Stimulated activated CD4-positive, alpha-beta T cell treated with anti-CD3 and anti-CD28 coated beads, Interleukin-2, amount 100 ng/mL, for 48 hours (primary cell): Measurements from ENCODE around the gene HIVEP2.
A peak's percentile ranks its signal among the peaks of the same experiment; 100 is the strongest.

Source experiments
- DNase-seq, 2 donors: peaks; one replicate each; pipeline ENCODE4 v3.0.0-alpha.2; 2020

HIVEP2 gene

DNA sequence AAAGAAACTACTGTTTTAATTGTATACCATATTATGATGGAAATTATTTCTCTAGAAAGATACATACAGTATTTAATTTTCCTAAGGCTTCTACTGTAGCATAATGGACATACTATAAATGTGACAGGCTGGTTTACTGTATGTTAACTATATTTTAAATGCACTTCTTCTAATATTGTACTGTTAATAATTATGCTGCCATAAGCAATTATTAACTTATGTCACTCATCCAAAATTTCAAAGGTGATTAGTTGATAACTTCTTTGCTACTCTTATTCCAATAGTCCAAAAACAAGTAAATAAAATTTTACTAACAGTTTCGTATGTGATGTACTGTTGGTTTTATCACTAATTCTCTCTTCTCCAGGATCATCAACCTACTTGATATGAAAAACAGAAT, 28.1 kb downstream of the HIVEP2 start:
- DNase-seq, result no peak

DNA sequence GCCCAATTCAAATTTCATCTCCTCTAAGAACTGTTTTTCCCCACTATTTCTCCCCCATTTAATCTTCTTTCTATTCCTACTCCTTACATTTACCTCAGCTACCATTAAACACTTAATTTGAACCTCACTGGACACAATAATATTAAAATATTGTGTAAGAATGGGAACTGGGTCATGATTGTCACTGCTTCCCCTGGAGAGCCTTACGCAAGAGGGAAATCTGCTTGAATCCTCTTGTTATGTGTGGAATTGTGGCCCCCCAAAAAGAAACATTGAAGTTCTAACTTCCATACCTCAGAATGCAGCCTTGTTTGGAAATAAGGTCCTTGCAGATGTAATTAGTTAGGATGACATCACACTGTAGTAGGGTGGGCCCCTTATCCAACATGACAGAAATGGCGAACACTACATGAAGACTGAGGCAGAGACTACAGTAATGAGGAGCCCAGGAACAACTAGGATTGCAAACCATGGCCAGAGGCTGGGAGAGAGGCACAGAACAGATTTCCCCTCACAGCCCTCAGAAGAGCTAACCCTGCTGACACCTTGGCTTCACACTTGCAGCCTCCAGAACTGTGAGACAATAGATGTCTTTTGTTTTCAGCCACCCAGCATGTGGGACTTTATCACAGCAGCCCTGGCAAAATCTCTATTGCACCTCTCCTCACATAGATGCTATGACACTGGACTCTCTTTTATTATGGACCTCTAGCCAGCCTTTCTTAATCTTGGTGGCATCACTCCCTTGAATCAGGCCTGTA, 29.9 kb downstream of the HIVEP2 start:
- no peak for DNase-seq

DNA sequence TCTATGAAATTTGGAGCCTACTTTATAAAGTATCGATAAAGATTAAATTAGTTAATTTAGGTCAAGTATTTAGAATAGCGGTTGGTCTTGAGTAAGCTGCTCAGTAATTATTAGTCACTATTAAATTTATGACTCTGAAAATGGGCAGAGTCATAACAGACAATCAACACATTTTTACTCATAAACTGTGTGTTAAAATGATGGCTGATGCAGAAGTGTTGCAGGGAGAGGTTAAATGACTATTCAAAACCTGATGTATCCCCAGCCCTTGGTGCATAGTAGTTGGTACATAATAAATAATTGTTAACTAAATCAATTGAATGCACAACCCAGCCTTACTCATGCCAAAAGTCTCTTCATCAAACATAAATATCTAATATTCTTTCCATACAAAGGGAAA, 30.6 kb downstream of the HIVEP2 start:
- DNase-seq, result no peak

DNA sequence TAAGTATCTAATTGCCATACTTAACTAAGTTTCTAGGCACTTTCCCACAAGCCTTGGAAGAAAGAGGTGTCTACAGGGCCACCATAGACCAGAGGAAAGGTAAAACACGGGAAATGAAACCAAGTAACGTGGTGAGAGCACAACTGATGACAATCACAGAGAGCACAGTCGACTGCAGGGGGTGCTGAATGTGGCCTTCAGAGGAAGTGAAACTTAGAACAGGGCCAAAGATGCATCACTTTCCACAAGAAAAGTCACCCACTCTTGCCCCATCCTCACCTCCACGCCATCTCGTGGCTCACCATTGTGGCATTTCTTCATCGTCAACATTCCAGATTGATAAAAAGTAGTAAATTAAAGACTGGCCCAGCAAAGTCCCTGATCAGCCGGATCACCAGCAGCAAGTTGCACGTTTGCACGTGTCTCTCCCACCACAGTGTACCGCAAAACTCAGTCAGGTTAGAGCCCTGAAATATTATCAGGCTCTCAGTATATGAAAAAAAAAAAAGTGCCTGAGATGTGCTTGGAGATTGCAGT, 31.4 kb downstream of the HIVEP2 start:
- DNase-seq, result peak; percentile 43 to 54

DNA sequence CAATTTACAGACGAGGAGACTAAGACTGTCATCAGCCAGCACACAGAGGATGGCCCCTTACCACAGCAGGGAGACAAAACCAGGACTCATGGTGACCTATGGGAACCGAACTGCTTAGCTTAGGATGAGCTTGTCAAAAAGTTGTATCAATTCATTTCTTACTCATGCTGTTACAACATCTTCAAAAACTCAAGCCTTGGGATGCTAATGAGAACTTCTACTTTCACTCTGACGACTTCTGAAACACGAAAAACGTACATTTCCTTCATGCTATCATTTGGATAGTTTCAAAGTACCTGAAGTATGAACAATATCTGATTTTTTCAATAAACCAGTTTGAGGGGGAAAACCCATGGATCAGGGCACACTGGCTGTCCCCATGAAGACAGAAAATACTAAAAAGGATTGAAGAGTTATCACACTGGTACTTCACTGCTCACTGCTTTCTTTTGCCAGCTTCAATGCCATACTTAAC, 31.9 kb downstream of the HIVEP2 start:
- no peak for DNase-seq

DNA sequence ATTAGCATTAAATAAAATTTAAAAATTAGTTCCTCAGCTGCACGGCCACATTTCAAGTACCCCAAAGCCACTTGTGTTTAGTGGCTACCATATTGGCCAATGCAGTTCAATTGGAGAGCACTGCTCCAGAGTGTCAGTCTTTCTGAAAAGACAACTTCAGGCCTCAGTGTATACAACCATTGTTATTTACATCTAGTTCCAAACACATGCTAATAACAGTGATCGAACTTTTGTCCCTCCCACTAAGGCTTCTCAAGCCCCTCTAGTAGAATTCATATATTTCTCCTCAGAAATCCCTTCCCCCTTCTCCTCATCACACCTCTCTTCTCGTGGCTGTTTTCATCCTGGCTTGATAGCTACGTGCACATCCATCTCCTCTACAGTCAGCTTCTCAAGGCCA, 32.9 kb downstream of the HIVEP2 start:
- no peak for DNase-seq

DNA sequence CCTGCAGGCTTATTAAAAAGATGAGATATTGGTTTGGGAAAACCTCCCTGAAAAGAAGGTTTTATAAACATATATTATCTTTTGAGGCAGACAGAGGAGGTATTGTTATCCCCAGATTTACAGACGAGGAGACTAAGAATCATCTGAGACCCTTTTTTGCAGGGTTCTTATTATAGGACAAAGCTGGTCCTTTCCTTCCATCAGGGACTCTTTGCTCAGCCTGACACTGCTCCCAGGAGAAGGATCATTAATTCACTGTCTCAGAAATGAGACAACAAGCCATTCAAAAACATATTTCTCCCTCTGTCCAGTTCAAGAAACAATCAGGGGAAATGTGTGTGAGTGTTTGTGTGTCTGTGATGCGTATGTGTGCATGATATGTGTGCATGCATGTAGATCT, 33.5 kb downstream of the HIVEP2 start:
- no peak for DNase-seq

DNA sequence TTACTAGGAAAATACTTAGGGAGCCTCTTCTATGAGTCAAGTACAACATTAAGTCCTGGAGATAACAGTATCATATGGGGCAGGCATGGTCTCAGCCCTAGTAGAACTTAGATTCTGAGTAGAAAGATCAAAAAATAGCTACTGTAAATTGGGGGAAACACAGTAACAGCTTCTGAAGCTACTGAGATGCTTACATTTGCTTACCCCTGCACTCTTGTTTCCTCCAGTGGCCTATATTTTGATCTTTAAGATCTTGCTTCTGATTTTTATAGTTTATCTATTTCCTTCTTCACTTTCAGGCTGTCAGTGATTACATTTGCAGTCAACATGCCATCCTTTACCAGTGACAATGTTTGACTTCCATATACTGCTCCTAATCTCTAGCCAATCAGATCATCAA, 35.3 kb downstream of the HIVEP2 start:
- DNase-seq, result no peak

DNA sequence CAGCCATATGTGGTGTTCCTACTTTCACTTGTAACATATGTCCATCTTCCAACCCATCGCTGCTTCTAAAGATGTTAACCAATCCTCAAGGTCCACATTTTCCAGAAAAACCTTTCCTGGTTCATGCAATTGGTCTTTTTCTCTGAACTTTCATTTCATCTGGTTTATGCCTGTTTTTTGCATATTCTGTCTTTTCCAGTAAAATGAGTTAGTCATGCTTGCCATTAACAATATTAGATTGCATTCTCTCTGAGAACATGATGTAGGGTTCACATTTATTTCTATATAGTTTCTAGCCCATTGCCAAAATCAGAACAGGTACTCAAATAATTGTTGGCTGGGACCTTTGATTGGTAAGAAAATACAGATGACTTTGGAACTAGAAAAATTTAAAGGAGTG, 36.7 kb downstream of the HIVEP2 start:
- DNase-seq, result no peak

DNA sequence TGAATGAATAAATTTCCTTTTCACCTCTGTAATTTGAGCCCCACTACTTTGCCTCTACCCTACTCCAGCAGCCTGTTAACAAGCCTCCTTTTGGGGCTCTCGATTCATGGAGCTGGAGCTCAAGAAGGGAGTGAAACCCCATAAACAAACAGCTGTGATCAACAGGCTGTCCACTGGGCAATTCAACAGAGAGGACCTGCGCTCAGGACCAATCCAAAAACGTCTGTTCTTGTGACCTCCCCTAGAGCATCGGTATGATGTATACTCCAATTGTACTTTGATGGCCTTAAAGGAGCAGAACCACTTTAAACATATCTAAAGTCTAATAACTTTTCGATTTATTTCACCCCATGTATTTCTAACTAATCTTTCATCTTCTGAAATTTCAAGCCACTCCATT, 37.4 kb downstream of the HIVEP2 start:
- no peak for DNase-seq

DNA sequence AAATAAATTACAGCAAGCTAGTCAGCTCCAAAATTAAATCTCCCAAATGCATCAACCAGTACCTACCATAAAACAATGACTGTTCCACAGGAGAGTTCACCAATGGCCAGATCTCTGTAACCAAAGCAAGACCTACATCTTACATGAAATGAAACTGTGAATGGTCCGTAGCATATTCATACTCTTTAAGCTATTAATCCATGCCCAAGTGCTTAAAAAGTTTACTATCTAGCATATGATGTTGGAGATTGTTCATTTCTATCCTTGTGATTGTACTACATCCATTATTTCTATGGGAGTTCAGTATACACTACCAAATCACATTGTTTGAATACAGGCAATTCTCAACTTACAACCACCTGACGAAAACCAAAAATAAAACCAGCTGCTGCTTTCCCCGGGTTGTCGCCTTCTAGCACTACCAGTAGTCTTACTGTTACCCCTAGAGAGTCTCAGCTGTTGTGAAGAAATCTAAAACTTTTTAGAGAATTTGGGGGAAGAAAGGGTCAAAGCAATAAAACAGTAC, 38.0 kb downstream of the HIVEP2 start:
- DNase-seq, result no peak

DNA sequence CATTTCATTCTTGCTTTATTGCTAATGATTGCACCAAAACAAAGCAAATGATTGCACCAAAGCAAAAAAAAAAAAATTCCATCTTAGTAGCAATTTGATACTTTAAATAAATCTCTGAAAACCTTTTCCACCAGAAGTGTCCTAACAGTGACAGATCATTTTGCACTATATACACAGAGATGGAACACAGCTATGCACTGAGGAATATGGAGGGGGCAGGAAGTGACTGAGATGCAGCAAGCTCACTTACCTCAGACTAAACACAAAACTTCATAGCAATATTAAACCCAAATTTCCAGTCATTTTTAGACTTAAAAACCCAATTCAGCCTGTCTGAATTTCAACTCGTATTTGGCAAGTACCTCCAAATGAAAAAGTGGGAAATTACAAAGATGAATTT, 41.2 kb downstream of the HIVEP2 start:
- no peak for DNase-seq

DNA sequence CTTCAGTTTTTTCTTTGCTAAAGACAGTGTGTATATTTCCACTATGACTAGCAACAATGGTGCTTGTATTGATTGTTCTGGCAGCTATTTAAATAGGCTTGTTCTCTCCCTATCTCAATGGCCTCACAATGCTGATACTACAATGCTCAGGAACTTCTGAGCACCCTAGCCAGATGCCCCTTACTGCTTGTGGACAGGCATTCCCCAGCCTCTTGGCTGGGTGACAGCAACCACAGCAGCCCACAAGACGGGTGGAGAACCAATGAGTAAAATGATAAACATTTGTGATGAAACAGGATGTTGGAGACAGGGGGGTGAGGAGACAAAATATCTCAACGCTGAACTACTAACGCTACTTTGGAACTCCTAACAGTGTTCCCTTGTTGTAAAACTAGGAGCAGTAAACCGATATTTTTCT, 42.3 kb downstream of the HIVEP2 start:
- DNase-seq, result peak; percentile 39 to 54

DNA sequence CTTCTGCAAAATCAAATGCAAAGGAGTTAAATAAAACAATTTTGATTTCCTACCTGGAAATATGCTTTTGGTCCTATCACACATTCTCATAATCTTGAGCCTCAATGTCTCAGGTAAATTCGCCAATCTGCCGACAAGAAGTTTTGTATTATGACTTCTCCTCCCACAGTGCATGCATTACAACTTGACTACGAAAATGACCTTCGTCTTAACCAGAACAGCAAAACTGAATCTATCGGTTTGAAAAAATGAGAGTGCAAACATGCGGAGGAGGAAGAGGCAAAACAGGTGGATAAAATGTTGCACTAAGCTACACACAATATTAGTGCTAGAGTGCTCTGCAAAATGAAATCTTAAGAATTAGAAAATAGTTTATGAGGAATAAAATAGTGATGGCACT, 43.4 kb downstream of the HIVEP2 start:
- no peak for DNase-seq

DNA sequence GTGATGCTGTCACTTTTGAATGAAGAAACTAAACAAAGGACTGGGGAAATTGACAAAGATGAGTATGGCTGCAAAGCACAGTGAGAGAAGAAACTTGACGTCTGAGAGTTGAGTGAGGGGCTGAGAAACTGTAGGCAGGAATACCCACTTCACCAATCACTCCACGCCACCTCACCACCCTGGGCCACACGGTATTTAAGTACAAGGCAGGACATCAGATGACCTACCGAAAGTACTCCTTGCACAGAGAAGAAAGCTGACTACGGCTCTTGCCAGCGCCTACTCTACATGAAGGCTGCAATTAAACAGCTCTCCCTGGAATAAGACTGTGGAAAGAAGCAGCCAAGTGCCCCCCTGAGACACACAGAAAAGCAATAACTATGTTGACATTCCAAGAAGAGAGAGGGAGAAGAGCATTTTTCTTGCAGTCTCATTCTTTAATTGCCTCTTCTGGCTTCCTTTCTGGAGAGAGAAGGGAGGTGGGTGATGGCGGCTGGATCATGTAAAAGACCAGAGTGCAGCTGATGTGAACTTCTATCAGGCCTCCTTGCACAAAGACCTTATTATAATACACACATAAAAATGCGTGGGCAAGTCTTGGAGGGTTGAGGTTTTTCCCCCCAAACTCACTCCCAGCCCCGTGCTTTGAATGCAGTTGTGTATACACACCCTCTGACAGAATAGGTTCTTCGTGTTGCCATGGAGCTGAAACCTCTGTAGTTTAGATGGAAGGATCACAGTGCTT, 44.6 kb downstream of the HIVEP2 start:
- DNase-seq, result no peak

DNA sequence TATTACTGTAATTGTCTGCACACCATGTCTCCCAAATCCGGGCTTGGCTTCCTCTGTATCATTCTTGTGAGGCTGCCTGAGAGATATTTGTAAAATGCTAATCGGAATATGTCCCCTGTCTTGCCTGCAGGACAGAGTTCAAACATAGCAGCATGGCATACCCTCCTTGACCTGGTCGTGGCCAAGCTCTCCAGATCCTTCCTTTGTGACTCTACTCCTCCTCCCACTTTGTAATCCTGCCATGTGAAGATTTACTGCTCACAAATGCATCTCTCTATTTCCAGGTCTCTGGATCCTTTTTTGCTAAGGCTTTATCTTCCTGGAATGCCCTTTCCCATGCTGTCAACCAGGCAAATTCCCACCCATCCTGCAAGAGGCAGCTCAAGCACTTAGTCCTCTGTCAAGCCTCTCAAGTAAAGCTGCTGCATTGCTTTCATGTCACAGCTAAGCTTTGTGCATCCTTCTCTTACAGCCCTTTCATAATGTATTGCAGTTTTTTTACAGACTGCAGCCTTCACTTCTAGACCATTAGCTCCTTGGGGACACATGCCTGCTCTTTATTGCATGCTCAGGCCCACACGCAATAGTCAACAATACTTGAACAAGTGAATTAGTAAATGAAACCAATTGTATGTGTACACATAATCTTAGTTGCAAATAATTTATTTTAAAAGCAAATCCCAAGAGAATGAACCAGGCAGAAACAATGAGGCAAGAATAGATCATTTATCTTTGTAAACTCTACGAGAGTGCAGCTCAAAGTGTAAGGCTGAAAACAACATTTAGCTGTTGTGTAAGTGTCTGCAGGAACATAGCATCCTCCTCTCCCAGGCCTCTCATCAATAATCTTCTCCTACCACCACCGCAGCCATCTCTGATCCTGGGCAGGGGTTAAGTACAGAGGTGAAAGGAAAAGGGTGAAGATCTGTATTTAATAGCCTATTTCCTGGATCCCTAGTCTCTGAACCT, 45.8 kb downstream of the HIVEP2 start:
- no peak for DNase-seq

DNA sequence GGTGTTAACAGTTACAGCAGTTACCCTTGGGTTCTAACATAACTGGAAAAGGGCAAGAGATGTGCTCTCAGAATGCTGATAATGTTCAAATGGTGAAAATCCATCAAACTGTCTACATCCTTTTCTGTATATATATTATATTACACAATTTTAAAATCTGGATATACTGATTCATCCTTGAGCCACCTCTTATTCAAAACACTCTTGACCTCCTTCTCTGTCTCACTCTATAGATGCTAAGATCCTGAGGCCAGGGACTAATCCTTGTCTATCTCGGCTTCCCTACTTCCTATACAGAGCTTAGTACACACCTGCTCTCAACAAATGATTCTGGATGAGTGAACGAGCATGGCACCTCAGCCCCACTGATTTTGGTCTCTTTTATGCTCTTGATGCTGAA, 47.3 kb downstream of the HIVEP2 start:
- no peak for DNase-seq

DNA sequence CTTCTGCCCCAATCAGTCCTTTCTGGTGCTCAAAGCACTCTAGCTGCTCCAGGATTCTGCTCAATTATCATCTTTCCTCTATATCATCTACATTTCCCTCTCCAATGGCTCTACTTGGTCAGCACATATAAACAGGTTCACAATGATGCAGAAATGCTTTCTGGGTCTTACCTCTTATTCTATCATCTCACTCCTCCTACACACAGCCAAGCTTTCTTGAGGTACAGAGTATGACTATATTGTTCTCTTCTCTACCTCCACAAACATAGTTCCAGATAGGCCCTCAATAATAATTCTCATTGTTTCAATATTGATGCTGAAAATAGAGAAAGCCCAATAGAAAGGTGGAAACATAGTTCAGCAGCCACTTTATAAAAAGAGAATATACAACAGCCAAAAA, 48.2 kb downstream of the HIVEP2 start:
- no peak for DNase-seq

DNA sequence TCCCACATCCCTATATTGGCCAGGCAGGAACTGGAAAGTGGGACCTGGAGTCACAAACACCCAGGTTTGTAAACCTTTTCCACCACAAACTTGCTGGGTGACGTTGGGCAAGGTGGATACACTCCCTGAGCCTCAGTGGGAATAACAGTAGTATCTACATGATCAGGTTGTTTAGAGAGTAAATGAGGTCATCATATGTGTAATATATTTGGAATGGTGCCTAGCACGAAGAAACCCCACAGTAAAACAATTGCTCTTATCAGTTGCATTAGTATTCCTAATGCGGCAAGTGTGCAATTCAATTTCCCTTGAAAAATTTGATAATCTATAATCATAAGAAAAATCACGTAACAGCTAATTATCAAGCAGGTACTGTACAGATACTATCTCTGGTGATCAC, 51.9 kb downstream of the HIVEP2 start:
- DNase-seq, result no peak

DNA sequence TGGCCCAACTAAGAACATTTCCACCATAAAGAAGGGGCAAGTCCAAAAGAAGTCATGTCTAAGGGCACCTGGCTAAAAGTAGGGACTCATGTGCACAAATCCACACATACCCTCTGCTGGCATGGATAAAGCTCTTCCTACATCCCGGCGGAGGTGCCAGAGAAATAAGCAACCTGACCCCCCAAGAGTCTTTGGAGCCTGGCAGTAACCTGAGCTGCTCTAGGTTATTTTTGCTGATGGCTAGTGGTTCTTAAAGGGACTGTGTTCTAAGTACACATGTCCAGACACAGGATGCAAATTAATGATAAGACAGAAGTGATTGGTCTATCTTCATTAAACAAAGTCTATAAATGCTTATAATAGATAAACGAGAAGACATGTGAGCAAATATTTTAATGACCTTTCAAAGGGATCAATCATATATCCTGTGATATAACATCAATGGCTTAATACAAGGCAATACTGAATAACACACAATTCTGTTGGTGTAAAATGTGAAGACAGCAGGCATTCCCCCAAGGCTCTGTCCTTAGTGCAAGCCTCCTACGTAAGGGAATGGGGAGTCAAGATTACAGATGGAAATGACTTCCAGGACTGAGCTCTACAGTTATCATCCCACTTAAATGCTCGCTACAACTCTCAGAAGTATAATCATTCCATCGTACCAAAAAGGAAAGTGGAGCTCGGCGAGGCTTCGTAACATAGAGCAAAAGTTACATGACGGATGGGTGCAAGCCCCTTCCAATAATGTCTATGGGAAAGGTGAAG, 52.5 kb downstream of the HIVEP2 start:
- DNase-seq, result no peak

DNA sequence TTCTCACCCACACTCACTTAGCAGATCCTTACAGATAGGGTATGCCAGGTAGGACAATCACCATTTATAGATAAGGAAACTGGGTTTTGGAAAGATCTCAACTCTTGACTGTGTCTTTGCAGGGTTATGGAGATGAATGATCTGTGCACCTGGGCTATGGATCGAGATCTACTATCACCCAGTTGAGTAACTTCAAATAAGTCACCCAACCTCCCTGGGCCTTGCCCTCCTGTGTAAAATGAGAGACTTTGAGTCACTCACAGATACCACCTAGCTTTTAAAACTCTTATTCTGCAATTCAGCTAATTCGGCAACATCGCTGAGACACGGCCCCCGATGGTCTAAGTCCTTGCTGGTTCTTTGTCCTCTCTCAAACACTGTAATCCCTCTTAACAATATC, 53.5 kb downstream of the HIVEP2 start:
- DNase-seq, result no peak

DNA sequence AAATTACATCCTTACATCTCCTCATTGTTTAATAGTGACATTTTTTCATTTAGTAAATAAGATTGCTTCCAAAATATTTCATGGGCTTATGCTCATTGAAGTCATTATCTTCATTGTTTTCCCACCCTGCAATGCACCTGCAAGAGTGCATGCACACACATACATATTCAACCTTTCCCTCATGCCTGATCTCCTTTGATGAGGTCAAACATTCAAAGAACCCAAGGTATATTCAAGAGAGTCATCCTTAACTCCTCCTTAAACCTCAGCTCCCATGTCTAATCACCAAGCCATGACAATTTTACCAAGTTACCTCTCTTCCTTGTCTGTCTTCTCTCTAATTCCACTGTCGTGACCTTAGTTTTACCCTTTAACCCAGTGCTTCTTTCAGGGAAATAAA, 56.5 kb downstream of the HIVEP2 start:
- no peak for DNase-seq
